GM12892 (cell line): Measurements from ENCODE around the gene OGFOD3.

Source experiments
- POLR2A ChIP-seq: IDR thresholded peaks from 2 replicates; pipeline ENCODE4 v1.6.1; 2011; ENCODE audit warnings: low read depth, low read length, control low read depth
- POLR2AphosphoS5 ChIP-seq: IDR thresholded peaks from 2 replicates; pipeline ENCODE4 v1.6.1; 2011; ENCODE audit warnings: low read depth, low read length, control low read depth

GRCh38 chr17:82396601-82397435 is 21.6 kb downstream of the OGFOD3 start:
- 0 out of 2 replicates have a peak, but pooled peaks have one; percentile 24 for TF ChIP-seq POLR2A
- TF ChIP-seq POLR2AphosphoS5, result no peak
